Left lobe of liver (tissue), 2 donors: ENCODE data around the gene AGAP2. TPM values are rescaled to one million over a fixed set of nuclear protein-coding genes. Genes with fewer than 3 reads are reported as not detected.
"Not testable (repeated sequence)": the region's sequence is repeated elsewhere in the genome, so short reads cannot be mapped to it uniquely, and the experiment has no call there.

Experiments
- ATAC-seq: fragments of 200-7000 bp; cut with Tn5 transposase; one replicate; pipeline ENCODE4 v1.9.1; 2020; ENCODE audit warnings: mild to moderate bottlenecking, moderate library complexity
- DNase-seq: peaks from one replicate; pipeline ENCODE4 v3.0.0-alpha.2; 2020; ENCODE audit warnings: low spot score
- total RNA-seq: library from RNA; stranded (reverse); gene quantifications from one replicate; pipeline ENCODE4 v1.2.1, GENCODE V29; 2021
- donor health status: DM: no; HTN: no; CAD: no; lungs with moderate emphysema.
- donor health status: DM: no; HTN: yes; CAD: no.

Gene AGAP2
- total RNA-seq, 1 donor from 2014 or later, result 0.83 TPM

DNA sequence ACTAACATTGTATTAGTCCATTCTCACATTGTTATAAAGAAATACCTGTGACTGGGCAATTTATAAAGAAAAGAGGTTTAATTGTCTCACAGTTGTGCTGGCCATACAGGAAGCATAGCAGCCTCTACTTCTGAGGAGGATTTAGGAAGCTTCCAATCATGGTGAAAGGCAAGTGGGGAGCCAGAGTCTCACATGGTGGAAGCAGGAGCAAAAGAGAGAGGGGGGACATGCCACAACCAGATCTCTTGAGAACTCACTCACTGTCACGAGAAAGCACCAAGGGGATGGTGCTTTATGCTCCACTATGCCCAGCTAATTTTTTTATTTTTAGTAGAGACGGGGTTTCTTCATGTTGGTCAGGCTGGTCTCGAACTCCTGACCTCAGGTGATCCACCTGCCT, 31.3 kb downstream of the AGAP2 start:
- no peak for ATAC-seq

DNA sequence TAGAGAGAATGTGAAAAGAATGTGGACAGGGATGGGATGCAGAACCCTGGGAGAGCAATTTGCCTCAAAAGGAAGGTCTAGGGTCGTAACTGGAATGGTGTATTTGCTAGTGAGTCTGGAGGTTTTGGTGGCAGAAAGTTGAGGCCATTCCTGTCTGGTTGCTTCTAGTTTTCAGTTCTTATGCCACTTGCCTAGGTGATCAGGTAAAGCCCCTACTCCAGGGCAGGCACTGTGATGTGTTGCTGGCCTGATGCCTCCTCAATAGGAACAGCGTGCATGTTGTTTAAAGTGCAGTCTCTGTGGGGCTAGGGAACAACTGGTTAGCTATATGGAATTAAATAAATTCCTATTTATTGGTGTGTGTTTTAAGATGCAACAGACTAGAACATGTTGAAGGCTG, 38.2 kb downstream of the AGAP2 start:
- ATAC-seq, result no peak
- DNase-seq, result no peak

More for the DNA sequence above, 31.3 kb downstream of the AGAP2 start:
- no peak for DNase-seq

DNA sequence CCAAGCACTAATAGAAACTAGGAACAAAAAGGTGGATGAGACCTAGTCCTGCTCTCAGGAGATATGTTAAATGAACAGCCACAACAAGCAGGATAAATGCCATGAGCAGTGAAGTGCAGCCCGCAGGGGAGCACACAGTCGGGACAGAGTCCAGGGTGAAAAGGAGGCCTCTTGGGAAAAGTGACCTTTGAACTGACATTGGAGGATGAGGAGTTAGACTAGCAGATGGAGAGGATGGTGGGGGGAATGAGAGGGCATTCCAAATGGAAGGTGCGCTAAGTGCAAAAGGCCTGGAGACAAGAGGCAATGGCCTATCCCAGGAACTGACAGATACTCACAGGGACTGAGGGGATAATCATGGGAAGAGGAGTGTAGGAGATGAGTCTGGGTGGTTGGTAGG, 40.1 kb downstream of the AGAP2 start:
- ATAC-seq, result no peak

GRCh38 chr12:57697076-57697475, 41.5 kb downstream of the AGAP2 start:
- DNase-seq (no peak), ATAC-seq (no peak)

More for the DNA sequence above, 40.1 kb downstream of the AGAP2 start:
- no peak for DNase-seq

- DNase-seq (no peak), ATAC-seq (no peak)
Measured at GRCh38 chr12:57695770-57696432, 42.6 kb downstream of the AGAP2 start.

- ATAC-seq (peak; percentile 3), DNase-seq (no peak)
Measured at GRCh38 chr12:57694459-57695019, 44.0 kb downstream of the AGAP2 start.

- ATAC-seq (peak; percentile 94), DNase-seq (peak; percentile 98)
Measured at GRCh38 chr12:57693659-57694458, 44.7 kb downstream of the AGAP2 start, which contains the start of gene OS9. OS9 (plus strand) TSS chr12:57694132; CDS start chr12:57694162, 30 bp downstream.

GRCh38 chr12:57693317-57693658, 45.3 kb downstream of the AGAP2 start:
- ATAC-seq (peak; percentile 2), DNase-seq (no peak)

DNA sequence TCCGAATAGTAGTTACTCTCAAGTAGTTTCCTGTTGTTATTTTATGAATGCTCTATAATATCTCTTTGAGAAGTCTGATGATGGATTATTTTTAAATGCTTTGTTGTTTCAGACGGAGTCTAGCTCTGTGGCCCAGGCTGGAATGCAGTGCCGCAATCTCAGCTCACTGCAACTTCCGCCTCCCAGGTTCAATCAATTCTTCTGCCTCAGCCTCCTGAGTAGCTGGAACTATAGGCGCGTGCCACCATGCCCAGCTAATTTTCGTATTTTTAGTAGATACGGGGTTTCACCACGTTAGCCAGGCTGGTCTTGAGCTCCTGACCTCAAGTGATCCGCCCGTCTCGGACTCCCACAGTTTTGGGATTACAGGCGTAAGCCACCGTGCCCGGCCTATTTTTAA, 46.0 kb downstream of the AGAP2 start:
- no peak for ATAC-seq
- no peak for DNase-seq

GRCh38 chr12:57688931-57689330, 49.6 kb downstream of the AGAP2 start:
- ATAC-seq, result no peak

DNA sequence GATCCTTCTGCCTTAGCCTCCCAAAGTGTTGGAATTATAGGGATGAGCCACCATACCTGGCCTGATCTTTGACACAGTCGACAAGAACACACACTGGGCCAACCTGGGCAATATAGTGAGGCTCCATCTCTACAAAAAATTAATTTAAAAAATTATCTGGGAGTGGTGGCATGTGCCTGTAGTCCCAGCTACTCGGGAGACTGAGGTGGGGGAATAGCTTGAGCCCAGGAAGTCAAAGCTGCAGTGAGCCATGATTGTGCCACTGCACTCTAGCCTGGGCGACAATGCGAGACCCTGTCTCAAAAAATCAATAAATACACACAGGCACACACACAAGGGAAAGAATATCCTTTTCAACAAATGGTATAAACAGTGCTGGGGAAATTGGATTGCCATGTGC, 50.7 kb downstream of the AGAP2 start:
- DNase-seq (no peak), ATAC-seq (no peak)

More at GRCh38 chr12:57688931-57689330, 49.6 kb downstream of the AGAP2 start:
- DNase-seq, result no peak

GRCh38 chr12:57679697-57680096, 58.8 kb downstream of the AGAP2 start:
- DNase-seq (no peak), ATAC-seq (no peak)

DNA sequence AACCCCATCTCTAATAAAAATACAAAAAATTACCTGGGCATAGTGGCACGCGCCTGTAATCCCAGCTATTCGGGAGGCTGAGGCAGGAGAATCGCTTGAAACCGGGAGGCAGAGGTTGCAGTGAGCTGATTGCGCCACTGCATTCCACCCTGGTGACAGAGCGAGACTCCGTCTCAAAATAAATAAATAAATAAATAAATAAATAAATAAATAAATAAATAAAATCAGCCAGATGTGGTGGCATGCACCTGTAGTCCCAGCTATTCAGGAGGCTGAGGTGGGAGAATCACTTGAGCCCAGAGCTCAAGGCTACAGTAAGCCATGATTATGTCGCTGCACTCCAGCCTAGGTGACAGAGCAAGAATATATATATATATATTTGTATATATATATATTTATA, 60.6 kb downstream of the AGAP2 start:
- not testable (repeated sequence) for DNase-seq, ATAC-seq

GRCh38 chr12:57674691-57675090, 63.9 kb downstream of the AGAP2 start:
- DNase-seq (no peak), ATAC-seq (no peak)

Other genes starting within 250 kb of the AGAP2 start
- gene DDIT3, start 218.2 kb downstream of the AGAP2 start, total RNA-seq, result 13.9 TPM
- gene MBD6, start 215.9 kb downstream of the AGAP2 start, total RNA-seq, result 59.6 TPM
- 28.9 TPM for gene DCTN2, start 191.6 kb downstream of the AGAP2 start, total RNA-seq
- gene KIF5A, start 188.7 kb downstream of the AGAP2 start, total RNA-seq, result 0.05 TPM
- gene PIP4K2C, start 147.6 kb downstream of the AGAP2 start, total RNA-seq, result 11.8 TPM
- 2.2 TPM for gene DTX3, start 133.9 kb downstream of the AGAP2 start, total RNA-seq
- 1.5 TPM for gene ARHGEF25, start 127.3 kb downstream of the AGAP2 start, total RNA-seq
- 0.60 TPM for gene B4GALNT1, start 105.5 kb downstream of the AGAP2 start, total RNA-seq
- 230 TPM for gene OS9, start 44.6 kb downstream of the AGAP2 start, total RNA-seq
- 18.2 TPM for gene TSPAN31, start 6.3 kb upstream of the AGAP2 start, total RNA-seq
- gene CDK4, start 13.6 kb upstream of the AGAP2 start, total RNA-seq, result 30.8 TPM
- gene MARCHF9, start 16.4 kb upstream of the AGAP2 start, total RNA-seq, result 3.6 TPM
- 0.45 TPM for gene CYP27B1, start 28.3 kb upstream of the AGAP2 start, total RNA-seq
- 9.7 TPM for gene METTL1, start 33.4 kb upstream of the AGAP2 start, total RNA-seq
- gene EEF1AKMT3, start 33.9 kb upstream of the AGAP2 start, total RNA-seq, result 6.0 TPM
- gene TSFM, start 44.0 kb upstream of the AGAP2 start, total RNA-seq, result 30.0 TPM
- gene AVIL, start 80.0 kb upstream of the AGAP2 start, total RNA-seq, result 5.1 TPM
- gene CTDSP2, start 108.0 kb upstream of the AGAP2 start, total RNA-seq, result 86.3 TPM
- gene ATP23, start 202.8 kb upstream of the AGAP2 start, total RNA-seq, result 4.0 TPM